Measurements from ENCODE around the gene MTF2. TPM values are rescaled to one million over a fixed set of nuclear protein-coding genes. Genes with fewer than 3 reads are reported as not detected.

Gene MTF2
- total RNA-seq, 1 experiment from 2014 or later, result 110 TPM

DNA sequence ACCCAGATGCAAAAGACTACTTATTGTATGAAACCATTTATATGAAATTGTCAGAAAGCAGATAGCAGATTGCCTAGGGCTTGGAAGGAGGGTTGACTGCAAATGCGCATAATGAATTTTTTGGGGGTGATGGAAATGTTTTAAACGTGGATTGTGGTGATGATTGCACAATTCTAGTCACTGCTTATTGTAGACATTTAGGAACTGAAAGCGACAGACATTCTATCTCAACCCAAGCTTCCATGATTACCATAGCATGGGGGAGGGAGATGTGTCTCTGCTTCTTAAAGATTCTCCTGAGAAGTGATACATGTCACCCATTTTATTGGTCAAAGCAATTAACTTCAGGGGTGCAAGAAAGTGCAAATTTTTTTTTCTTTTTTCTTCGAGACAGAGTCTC is 2.8 kb upstream of the MTF2 start:
- no peak overlapping the region for H3K4me2 ChIP-seq (ENCODE audit: insufficient read depth, insufficient read length, low read length)
- no peak overlapping the region for H3T11ph ChIP-seq (ENCODE audit: low read length)
- H2AK5ac ChIP-seq (ENCODE audit: insufficient read length, low read length), result no peak overlapping the region
- no peak overlapping the region for H3K23ac ChIP-seq (ENCODE audit: insufficient read length, low read depth, low read length)
- no peaks in the 10 kb centered on the region for H3K27me3 ChIP-seq (ENCODE audit: insufficient read depth, low read length)
- no peak overlapping the region for H3K56ac ChIP-seq (ENCODE audit: insufficient read length, low read depth, low read length)
- H3K79me2 ChIP-seq (ENCODE audit: insufficient read depth, low read length), result peaks cover 16% of the 10 kb centered on the region; the same call in 1 of the 2 replicates
- H3K23me2 ChIP-seq (ENCODE audit: insufficient read length, low read depth, low read length, poor library complexity, severe bottlenecking), result peaks cover 6% of the 10 kb centered on the region
- no peaks in the 10 kb centered on the region for H3K9me3 ChIP-seq (ENCODE audit: control insufficient read depth, low read depth, low read length)
- no peak overlapping the region for H2BK15ac ChIP-seq (ENCODE audit: low read depth, low read length)
- Mint-ChIP-seq H3K4me1 (peaks cover 13 to 14% of the 10 kb centered on the region in 2 experiments), H3K4me3 (no peak overlapping the region), H3K36me3 (ENCODE audit: insufficient read depth in 1 of 3, low read depth in 3 of 3) (peaks cover 5 to 10% (median 5%) of the 10 kb centered on the region in 3 experiments), H3K27ac (no peak overlapping the region), H3K9me3 (peaks cover under 1 to 7% of the 10 kb centered on the region in 2 experiments; a peak in 3 of 5 replicates), H3K27me3 (ENCODE audit: low read depth) (no peaks in the 10 kb centered on the region)
- no peaks in the 10 kb centered on the region for H3K4me1 ChIP-seq (ENCODE audit: insufficient read depth, low read length)
- no peak overlapping the region for H3K14ac ChIP-seq (ENCODE audit: insufficient read depth, low read length)
- H2BK120ac ChIP-seq (ENCODE audit: low read depth, low read length, poor library complexity, severe bottlenecking), result no peak overlapping the region
- 100% methylated on average over 1 of the region's 4 CpGs for WGBS (ENCODE audit: extremely low coverage, insufficient read length, low lambda C conversion rate)
- no peak overlapping the region for H4K5ac ChIP-seq (ENCODE audit: insufficient read length, low read depth, low read length)
- no peaks in the 10 kb centered on the region for H3K79me1 ChIP-seq (ENCODE audit: insufficient read depth, low read depth, low read length, poor library complexity, severe bottlenecking)
- no peaks in the 10 kb centered on the region for H4K20me1 ChIP-seq (ENCODE audit: control insufficient read depth, insufficient read depth, insufficient read length)
- no peak overlapping the region for H2BK12ac ChIP-seq (ENCODE audit: insufficient read length, low read depth, low read length)
- no peak overlapping the region for H3K27ac ChIP-seq (ENCODE audit: insufficient read length, low read depth, low read length)
- no peak overlapping the region for H4K91ac ChIP-seq (ENCODE audit: insufficient read length, low read depth, low read length)
- H2BK5ac ChIP-seq (ENCODE audit: insufficient read length, low read length), result no peak overlapping the region
- no peak overlapping the region for H2AFZ ChIP-seq (ENCODE audit: low read length)
- H3K18ac ChIP-seq (ENCODE audit: insufficient read length, low read depth, low read length), result no peak overlapping the region
- no peak overlapping the region for H3K9ac ChIP-seq (ENCODE audit: extremely low read depth, insufficient read length, low read length)
- no peak overlapping the region for H4K8ac ChIP-seq (replicated peaks; ENCODE audit: insufficient read length, low read depth, low read length)
- no peak overlapping the region for H2BK20ac ChIP-seq (ENCODE audit: low read depth, low read length, poor library complexity, severe bottlenecking)
- TF ChIP-seq, protein P1, sequence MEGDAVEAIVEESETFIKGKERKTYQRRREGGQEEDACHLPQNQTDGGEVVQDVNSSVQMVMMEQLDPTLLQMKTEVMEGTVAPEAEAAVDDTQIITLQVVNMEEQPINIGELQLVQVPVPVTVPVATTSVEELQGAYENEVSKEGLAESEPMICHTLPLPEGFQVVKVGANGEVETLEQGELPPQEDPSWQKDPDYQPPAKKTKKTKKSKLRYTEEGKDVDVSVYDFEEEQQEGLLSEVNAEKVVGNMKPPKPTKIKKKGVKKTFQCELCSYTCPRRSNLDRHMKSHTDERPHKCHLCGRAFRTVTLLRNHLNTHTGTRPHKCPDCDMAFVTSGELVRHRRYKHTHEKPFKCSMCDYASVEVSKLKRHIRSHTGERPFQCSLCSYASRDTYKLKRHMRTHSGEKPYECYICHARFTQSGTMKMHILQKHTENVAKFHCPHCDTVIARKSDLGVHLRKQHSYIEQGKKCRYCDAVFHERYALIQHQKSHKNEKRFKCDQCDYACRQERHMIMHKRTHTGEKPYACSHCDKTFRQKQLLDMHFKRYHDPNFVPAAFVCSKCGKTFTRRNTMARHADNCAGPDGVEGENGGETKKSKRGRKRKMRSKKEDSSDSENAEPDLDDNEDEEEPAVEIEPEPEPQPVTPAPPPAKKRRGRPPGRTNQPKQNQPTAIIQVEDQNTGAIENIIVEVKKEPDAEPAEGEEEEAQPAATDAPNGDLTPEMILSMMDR (conservative IDR thresholded peaks at IDR 0.05), result no peak
- DNase-seq, result no peak
- no peak overlapping the region for H3K4ac ChIP-seq (ENCODE audit: low read depth, low read length)
